ENCODE measurements around the gene VSIR. TPM values are rescaled to one million over a fixed set of nuclear protein-coding genes. Genes with fewer than 3 reads are reported as not detected.

VSIR gene
- total RNA-seq, 2 donors from 2014 or later = 60.7 to 119 TPM

GRCh38 chr10:71772832-71773220, 494 bp downstream of the VSIR start:
- H3K4me1 ChIP-seq (ENCODE audit: control insufficient read depth in 1 of 2, low read depth in 2 of 2) = peaks cover 42 to 57% of the 10 kb centered on the region in 2 donors
- H3K27ac ChIP-seq = peak overlapping the region; percentile 93 to 98
- no peaks in the 10 kb centered on the region for H3K36me3 ChIP-seq
- ATAC-seq (ENCODE audit: insufficient number of reproducible peaks, low FRiP score, low read depth) = no peak
- H3K4me3 ChIP-seq = peak overlapping the region; percentile 80
- DNase-seq (ENCODE audit: low spot score) = no peak
- no peak for TF ChIP-seq CTCF (IDR thresholded peaks at IDR 0.05)
- H3K9me3 ChIP-seq = no peaks in the 10 kb centered on the region
- H3K27me3 ChIP-seq (replicated peaks; ENCODE audit: insufficient read depth) = no peaks in the 10 kb centered on the region

- Histone ChIP-seq H3K36me3 (no peaks in the 10 kb centered on the region), H3K27ac (peak overlapping the region; percentile 93 to 98), H3K4me3 (peak overlapping the region; percentile 80), H3K4me1 (ENCODE audit: control insufficient read depth in 1 of 2, low read depth in 2 of 2) (peaks cover 50 to 65% of the 10 kb centered on the region in 2 donors), H3K9me3 (no peaks in the 10 kb centered on the region), H3K27me3 (replicated peaks; ENCODE audit: insufficient read depth) (no peaks in the 10 kb centered on the region)
- peak; percentile 61 for DNase-seq (ENCODE audit: low spot score)
- ATAC-seq (ENCODE audit: insufficient number of reproducible peaks, low FRiP score, low read depth) = peak; percentile 62
- TF ChIP-seq CTCF (IDR thresholded peaks at IDR 0.05) = no peak
These were observed 1.3 kb downstream of the VSIR start for GRCh38 chr10:71771821-71772617.

- no peaks in the 10 kb centered on the region for H3K27me3 ChIP-seq (replicated peaks; ENCODE audit: insufficient read depth)
- H3K4me1 ChIP-seq (ENCODE audit: control insufficient read depth in 1 of 2, low read depth in 2 of 2) = peaks cover 55 to 73% of the 10 kb centered on the region in 2 donors
- DNase-seq (ENCODE audit: low spot score) (no peak), ATAC-seq (ENCODE audit: insufficient number of reproducible peaks, low FRiP score, low read depth) (no peak)
- H3K36me3 ChIP-seq = no peaks in the 10 kb centered on the region
- no peak for TF ChIP-seq CTCF (IDR thresholded peaks at IDR 0.05)
- H3K9me3 ChIP-seq = no peaks in the 10 kb centered on the region
- peak overlapping the region; percentile 80 for H3K4me3 ChIP-seq
- H3K27ac ChIP-seq = peak overlapping the region; percentile 93 to 98
These were observed 2.1 kb downstream of the VSIR start for GRCh38 chr10:71771204-71771603.

- TF ChIP-seq CTCF (IDR thresholded peaks at IDR 0.05) = no peak
- Histone ChIP-seq H3K27ac (peak overlapping the region; percentile 93 to 98), H3K4me3 (peak overlapping the region; percentile 80), H3K27me3 (replicated peaks; ENCODE audit: insufficient read depth) (no peaks in the 10 kb centered on the region), H3K4me1 (ENCODE audit: control insufficient read depth in 1 of 2, low read depth in 2 of 2) (peaks cover 57 to 77% of the 10 kb centered on the region in 2 donors), H3K9me3 (no peaks in the 10 kb centered on the region), H3K36me3 (no peaks in the 10 kb centered on the region)
- no peak for DNase-seq (ENCODE audit: low spot score)
- no peak for ATAC-seq (ENCODE audit: insufficient number of reproducible peaks, low FRiP score, low read depth)
These were observed 2.5 kb downstream of the VSIR start for GRCh38 chr10:71770789-71771188.

GRCh38 chr10:71770255-71770654, 3.1 kb downstream of the VSIR start:
- no peak for DNase-seq (ENCODE audit: low spot score)

More at GRCh38 chr10:71770255-71770654, 3.1 kb downstream of the VSIR start:
- no peak for TF ChIP-seq CTCF (IDR thresholded peaks at IDR 0.05)
- H3K27me3 ChIP-seq (replicated peaks; ENCODE audit: insufficient read depth) = no peaks in the 10 kb centered on the region
- H3K4me3 ChIP-seq = peak overlapping the region; percentile 80
- H3K4me1 ChIP-seq (ENCODE audit: control insufficient read depth in 1 of 2, low read depth in 2 of 2) = peaks cover 62 to 82% of the 10 kb centered on the region in 2 donors
- no peaks in the 10 kb centered on the region for H3K9me3 ChIP-seq
- H3K27ac ChIP-seq = peak overlapping the region; percentile 93 to 98
- no peaks in the 10 kb centered on the region for H3K36me3 ChIP-seq
- no peak for ATAC-seq (ENCODE audit: insufficient number of reproducible peaks, low FRiP score, low read depth)
